Lower leg skin (tissue), 4 donors: ENCODE data around the gene VSX1. TPM values are rescaled to one million over a fixed set of nuclear protein-coding genes. Genes with fewer than 3 reads are reported as not detected.

Source experiments
- DNase-seq, 2 donors: peaks; one replicate each; pipeline ENCODE4 v3.0.0-alpha.2; 2019; ENCODE audit warnings: low spot score in 2 of 2
- H3K4me3 ChIP-seq: fragments of 200-600 bp; sonication (generic); 2 replicates; pipeline ENCODE4 v1.5.1; 2017; ENCODE audit warnings: mild to moderate bottlenecking, low read depth; ENCODE audit not compliant: poor library complexity, severe bottlenecking
- POLR2A ChIP-seq, 2 donors: fragments of 450-650 bp; IDR thresholded peaks; one replicate each; pipeline ENCODE4 v1.6.1; 2016 to 2017; ENCODE audit warnings: antibody characterized with exemption in 2 of 2, mild to moderate bottlenecking in 1 of 2, moderate library complexity in 1 of 2
- WGBS, 2 donors: methylation state at CpG; one replicate each; pipeline ENCODE4 v1.1.5; 2018; 5-methylcytosine and 5-hydroxymethylcytosine counted together
- intact Hi-C: fragments of 100-400 bp; cut with DNase I; formaldehyde crosslinking; loops from one replicate; pipeline ENCODE4 v1.15.0; 2023; ENCODE audit warnings: low total_unique reads
- total RNA-seq, 4 donors: library from RNA; depleted of rRNA; stranded (reverse); fragments of >200 nt; gene quantifications; one replicate each; pipeline ENCODE4 v1.1.0, GENCODE V29; 2016
- TF ChIP-seq, protein P1 (sequence below), 3 donors: fragments of 450-650 bp; IDR thresholded peaks; one replicate each; pipeline ENCODE4 v1.5.1; 2016; ENCODE audit warnings: antibody characterized with exemption in 3 of 3, mild to moderate bottlenecking in 3 of 3, moderate library complexity in 2 of 3

VSX1 gene
- total RNA-seq, 4 donors from 2014 or later = not detected

GRCh38 chr20:25090492-25091429 is 8.8 kb upstream of the VSX1 start:
- no peak overlapping the region for H3K4me3 ChIP-seq
- WGBS, 2 donors = 47 to 48% methylated on average over 13 to 14 of the region's 14 CpGs
- DNase-seq = no peak
- intact Hi-C loops = loop anchor here (5.0 kb wide), 1 partner anchor 1858 kb away; no protein-coding TSS in a partner anchor
- TF ChIP-seq, protein P1, sequence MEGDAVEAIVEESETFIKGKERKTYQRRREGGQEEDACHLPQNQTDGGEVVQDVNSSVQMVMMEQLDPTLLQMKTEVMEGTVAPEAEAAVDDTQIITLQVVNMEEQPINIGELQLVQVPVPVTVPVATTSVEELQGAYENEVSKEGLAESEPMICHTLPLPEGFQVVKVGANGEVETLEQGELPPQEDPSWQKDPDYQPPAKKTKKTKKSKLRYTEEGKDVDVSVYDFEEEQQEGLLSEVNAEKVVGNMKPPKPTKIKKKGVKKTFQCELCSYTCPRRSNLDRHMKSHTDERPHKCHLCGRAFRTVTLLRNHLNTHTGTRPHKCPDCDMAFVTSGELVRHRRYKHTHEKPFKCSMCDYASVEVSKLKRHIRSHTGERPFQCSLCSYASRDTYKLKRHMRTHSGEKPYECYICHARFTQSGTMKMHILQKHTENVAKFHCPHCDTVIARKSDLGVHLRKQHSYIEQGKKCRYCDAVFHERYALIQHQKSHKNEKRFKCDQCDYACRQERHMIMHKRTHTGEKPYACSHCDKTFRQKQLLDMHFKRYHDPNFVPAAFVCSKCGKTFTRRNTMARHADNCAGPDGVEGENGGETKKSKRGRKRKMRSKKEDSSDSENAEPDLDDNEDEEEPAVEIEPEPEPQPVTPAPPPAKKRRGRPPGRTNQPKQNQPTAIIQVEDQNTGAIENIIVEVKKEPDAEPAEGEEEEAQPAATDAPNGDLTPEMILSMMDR (IDR thresholded peaks at IDR 0.05) = no peak
- TF ChIP-seq POLR2A (IDR thresholded peaks at IDR 0.05) = no peak

- intact Hi-C loops = loop anchor here (5.0 to 10.0 kb wide), 2 partner anchors 105 to 1857 kb away; partner anchors contain the start of gene ENTPD6
- 85 to 91% methylated on average over 12 of the region's 12 CpGs for WGBS, 2 donors
- TF ChIP-seq, protein P1 (IDR thresholded peaks at IDR 0.05) = no peak
- no peak for TF ChIP-seq POLR2A (IDR thresholded peaks at IDR 0.05)
- DNase-seq = no peak
- no peak overlapping the region for H3K4me3 ChIP-seq
Observed at GRCh38 chr20:25089662-25090061, 7.7 kb upstream of the VSX1 start.

DNA sequence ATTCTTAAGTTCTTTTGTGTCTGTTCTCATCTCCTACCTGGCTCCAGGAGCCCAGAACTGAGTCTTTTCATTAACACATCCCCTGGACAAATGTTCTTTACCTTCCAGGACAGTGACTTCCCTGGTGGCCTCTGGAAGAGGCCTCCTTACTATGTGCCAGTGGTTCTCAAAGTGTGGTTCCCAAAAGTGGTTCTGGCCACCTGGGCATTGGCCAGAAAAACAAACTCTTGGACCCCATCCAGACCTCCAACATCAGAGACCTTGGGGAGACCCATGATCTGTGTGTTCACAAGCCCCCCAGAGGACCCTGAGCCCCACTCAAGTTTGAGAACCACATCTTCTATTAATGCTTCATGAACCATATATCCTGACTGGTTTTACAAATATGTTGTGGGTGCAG is 7.2 kb upstream of the VSX1 start:
- intact Hi-C loops = loop anchor here (10.0 kb wide), 1 partner anchor 106 kb away; the partner anchor contains the start of gene ENTPD6
- H3K4me3 ChIP-seq = no peak overlapping the region
- no peak for TF ChIP-seq POLR2A (IDR thresholded peaks at IDR 0.05)
- TF ChIP-seq, protein P1 (IDR thresholded peaks at IDR 0.05) = no peak
- DNase-seq = no peak

DNA sequence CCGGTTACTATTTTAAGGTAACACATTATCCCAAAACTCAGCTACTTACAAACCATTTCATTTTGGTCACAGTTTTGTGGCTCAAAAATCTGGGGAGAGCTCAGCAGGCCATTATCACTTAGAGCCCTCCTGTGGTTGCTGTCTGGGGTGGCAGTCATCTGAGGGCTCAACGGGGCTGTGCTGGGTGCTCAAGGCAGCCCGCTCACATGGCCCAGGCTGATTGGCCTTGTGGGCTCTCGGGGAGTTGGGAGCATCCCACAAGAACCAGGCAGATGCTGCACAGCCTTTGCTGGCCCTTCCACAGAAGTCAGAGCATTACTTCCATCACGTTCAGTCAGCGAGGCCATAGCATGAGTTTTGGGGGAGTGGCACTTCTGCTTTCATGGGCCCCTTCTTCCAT is 6.3 kb upstream of the VSX1 start:
- DNase-seq = no peak
- 69 to 70% methylated on average over 5 to 6 of the region's 6 CpGs for WGBS, 2 donors
- no peak for TF ChIP-seq POLR2A (IDR thresholded peaks at IDR 0.05)
- TF ChIP-seq, protein P1 (IDR thresholded peaks at IDR 0.05) = no peak

DNA sequence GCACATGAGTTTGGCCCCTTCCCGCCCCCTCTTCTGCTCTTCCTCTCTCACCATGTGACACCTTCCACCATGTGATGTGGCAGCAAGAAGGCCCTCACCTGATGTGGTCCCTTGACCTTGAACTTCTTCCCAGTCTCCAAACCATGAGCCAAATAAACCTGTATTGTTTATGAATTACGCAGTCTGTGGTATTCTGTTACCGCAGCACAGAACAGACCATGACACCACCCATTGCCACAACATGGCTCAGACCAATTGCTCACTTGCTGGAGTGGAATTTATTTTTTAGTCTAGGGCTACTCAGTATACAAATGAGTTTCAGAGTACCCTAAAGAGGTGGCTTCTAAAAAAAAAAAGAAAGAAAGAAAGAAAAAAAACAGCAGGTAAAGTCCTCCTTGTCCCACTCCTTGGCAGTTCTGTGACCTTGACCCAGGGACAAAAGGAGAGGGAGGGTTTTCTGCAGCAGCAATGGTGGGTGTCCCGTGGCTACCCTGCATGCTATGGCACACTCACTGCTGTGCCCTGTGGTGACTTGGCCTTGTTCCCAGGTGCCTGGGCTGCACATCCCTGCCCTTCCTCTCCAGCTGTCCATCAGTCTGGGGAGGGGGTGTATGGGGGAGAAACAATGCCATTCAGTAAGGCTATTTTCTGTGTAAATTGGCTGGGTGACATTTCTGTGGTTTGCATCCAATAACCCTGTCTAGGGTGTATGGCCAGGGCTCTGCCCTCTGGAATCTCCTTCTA is 5.4 kb upstream of the VSX1 start:
- H3K4me3 ChIP-seq = no peak overlapping the region
- intact Hi-C loops = loop anchor here (10.0 kb wide), 1 partner anchor 107 kb away; the partner anchor contains the start of gene ENTPD6
- no peak for DNase-seq
- TF ChIP-seq POLR2A (IDR thresholded peaks at IDR 0.05) = no peak
- TF ChIP-seq, protein P1 (IDR thresholded peaks at IDR 0.05) = no peak
- WGBS, 2 donors = 86 to 92% methylated on average over 4 of the region's 4 CpGs

More for the DNA sequence above, 6.3 kb upstream of the VSX1 start:
- H3K4me3 ChIP-seq = no peak overlapping the region
- intact Hi-C loops = loop anchor here (10.0 kb wide), 1 partner anchor 107 kb away; the partner anchor contains the start of gene ENTPD6
